ENCODE results near the gene POLR3C.
"Not testable (repeated sequence)": the region's sequence is repeated elsewhere in the genome, so short reads cannot be mapped to it uniquely, and the experiment has no call there.

POLR3C gene

GRCh38 chr1:145822779-145823331, 1.1 kb upstream of the POLR3C start:
- DNase-seq = not testable (repeated sequence)

GRCh38 chr1:145824499-145824842, 471 bp downstream of the POLR3C start:
- peak in 1 of 2 experiments; percentile 43 for DNase-seq

DNA sequence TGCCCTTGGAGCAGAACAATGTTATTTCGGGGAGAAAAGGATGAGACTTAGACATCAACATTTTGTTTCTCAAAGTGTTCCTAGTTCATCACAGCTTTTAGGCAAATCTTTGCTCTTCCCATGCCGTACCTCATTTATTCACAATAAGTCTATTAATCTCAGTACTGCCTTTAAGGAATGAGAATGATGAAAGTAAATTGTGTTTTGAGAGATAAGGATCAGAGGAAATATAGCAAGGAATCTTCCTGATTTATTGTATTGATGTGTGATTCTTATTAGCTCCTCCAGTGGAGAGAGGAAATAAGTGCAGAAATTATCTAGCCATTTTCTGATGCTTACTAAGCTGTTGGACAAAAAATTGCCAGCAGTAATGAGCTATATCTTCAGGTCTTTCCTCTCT, 2.0 kb downstream of the POLR3C start:
- DNase-seq = no peak

GRCh38 chr1:145827966-145828365, 4.0 kb downstream of the POLR3C start:
- DNase-seq = no peak

DNA sequence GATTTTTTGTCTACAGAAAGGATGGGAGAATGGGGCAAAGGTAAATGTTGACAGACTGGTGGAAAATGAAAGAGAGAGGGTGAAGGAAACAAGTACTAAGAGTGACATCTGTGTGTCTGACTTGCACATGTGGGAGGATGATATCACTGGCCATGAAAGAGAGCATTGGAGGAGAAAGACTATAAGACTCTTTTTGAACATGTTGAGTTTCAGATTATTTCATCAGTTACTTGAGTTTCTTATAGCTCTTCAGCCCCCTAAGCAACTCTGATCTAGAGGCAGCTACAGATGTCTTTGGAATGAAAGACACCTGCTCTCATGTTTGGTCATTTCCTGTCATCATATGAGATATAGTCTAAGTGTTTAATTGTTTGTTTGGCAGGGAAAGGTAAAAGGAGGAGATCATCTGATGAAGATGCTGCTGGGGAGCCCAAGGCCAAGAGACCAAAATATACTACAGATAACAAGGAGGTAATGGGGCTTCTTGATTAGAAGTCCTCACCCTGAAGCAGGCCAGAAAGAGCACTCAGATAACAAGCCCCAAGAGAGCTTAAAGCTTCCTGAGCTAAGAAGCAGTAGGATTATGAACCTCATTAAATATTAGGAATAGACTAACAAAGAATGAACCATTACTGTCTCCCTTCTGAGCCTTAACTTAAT, 4.5 kb downstream of the POLR3C start:
- no peak for DNase-seq

DNA sequence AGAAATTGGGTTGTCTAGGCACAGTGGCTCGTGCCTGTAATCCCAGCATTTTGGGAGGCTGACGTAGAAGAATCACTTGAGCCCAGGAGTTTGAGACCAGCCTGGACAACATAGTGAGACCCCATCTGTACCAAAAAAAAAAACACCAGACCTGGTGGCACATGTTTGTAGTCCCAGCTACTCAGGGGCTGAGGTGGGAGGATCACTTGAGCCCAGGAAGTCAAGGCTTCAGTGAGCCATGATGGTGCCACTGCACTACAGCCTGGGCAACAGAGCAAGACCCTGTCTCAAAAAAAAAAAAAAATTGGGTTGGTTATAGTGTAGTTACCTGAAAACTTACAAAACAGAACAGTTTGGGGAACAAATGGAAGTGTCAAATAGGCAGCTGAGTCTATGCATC, 6.8 kb downstream of the POLR3C start:
- DNase-seq = not testable (repeated sequence)

DNA sequence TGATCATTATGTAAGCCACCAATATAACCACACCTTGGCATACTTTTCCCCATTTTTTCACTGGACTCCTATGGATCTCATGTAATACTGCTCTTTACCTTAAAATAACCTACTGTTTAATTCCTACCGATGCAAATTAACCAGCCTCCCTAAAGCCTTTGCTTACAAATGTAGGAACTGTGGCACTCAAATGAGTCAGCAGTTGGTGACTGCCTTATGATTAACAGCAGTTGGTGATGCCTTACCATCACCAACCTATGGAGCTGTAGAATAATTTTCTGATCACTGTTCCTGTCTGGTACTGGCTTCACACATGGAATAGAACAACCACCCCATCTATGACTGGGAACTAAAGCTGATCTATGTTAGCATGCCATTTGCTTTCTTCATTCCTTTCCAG, 13.7 kb downstream of the POLR3C start:
- no peak for DNase-seq

- no peak for DNase-seq
Measured at GRCh38 chr1:145843031-145843430, 19.0 kb downstream of the POLR3C start.

DNA sequence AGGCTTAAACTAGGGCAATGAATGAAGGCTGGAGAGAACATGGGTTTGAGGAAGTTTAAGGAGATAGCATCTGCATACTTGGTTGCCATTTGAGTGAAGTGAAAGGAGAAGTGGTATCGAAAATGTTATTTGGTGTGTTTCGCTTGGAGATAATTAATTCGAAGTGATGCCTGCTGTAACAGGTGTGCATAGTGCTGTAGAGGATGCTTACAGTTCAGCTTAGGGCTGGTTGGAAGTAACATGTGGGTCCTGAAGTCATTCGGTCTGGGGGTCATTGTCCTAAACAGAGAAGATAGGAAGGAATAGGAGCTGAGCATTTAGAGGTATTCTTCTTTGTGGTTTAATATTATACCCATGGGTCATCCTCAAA, 21.1 kb downstream of the POLR3C start:
- peak; percentile 78 to 85 for DNase-seq

DNA sequence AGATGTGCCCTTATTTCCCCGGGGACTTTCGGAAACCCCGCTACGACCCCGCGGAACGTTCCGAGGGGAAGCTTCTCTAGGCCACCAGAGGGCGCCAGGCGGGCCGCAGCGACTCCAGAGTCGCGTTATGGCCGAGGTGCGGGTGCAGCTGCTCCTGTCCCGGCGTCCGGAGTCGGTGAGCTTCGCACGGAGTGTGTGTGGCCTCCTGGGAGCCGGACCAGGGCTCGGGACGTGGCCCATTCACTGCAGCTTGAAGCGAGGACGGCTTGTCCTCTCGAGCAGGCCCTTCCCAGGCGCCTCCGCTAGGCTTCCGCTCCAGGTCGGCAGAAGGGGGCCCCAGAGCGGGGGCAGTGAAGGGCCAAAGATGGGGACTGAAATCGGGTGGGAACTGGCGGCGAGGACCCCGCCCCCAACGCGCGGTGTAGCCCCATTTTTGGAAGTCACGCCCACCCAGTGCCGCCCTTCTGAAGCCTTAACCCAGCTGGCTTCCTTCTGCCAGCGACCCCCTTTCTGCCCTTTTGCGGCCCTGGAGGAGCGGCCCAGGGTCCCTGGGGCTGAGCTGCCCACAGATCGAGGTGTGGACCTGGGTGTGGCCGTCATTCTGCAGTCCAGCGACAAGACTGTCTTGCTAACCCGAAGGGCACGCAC, 21.6 kb downstream of the POLR3C start, which contains the start of gene NUDT17:
Gene NUDT17 (plus strand): TSS at position 117 of the 648 bp plus-strand sequence. CDS start 11 bp downstream, at position 128.
- DNase-seq = peak; percentile 80 to 98

DNA sequence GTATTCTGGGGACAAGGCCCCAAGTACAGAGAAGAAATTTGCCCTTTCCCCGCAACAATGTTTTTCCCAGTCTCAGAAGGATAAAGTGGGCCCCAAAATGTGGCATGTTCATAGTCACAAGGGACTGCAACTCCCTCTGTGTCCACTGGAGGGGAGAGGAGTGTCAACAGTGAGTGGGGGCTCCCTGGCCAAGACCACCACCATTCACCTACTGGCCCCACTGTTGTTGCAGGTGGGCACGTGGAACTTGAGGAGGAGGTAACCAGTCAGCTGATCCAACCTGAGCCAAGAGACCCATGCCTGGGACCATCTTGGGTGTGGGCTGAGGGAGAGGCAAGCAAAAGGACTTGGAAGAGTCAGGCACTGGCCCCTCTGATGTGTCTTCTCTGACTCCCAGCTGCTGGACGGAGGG, 22.2 kb downstream of the POLR3C start:
- DNase-seq = peak in 1 of 2 experiments; percentile 60

DNA sequence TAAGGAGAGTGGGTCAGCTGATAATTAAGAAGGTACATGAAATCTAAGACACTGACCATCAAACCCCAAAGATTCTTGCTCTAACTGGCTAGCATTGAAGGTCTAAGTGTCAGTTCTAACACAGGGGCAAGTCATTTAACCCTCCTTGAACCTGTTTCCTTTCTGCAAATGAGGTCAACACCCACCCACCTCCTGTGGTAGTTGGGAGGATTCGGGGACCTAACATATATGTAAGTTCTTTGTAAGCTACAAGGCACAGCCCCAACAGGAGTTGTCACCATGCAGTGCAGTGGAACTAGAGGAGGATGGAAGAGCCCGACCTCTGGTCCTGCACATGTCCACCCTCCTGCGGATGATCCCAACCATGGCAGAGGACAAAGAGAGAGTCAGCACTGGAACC, 23.8 kb downstream of the POLR3C start:
- DNase-seq = no peak

GRCh38 chr1:145849356-145850160, 25.6 kb downstream of the POLR3C start:
- no peak for DNase-seq

DNA sequence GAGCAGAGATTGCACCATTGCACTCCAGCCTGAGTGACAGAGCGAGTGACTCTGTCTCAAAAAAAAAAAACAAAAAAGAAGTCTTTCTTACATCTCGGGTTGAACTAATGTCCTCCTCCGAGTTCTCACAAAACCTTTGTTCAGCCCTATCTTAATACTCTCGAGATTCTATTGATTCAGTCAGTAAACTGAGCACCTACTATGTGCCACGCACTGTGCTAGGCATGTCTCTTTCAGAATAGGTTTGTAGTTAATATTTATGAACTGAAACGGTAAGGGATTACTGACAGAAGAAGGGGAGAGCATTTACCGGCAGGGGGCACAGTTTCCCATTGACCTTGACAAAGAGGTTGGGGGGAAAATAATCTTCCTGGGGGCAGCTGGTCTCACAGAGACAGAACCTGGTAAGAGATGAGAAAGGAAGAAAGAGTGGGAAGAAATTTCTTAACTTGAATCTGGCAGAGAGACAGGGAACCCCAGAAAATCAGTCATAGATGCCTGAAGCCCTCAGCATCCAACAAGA, 31.5 kb downstream of the POLR3C start:
- DNase-seq = no peak

GRCh38 chr1:145857170-145857569, 33.2 kb downstream of the POLR3C start:
- no peak for DNase-seq

GRCh38 chr1:145858238-145858900, 34.4 kb downstream of the POLR3C start:
- DNase-seq = peak; percentile 78 to 94

DNA sequence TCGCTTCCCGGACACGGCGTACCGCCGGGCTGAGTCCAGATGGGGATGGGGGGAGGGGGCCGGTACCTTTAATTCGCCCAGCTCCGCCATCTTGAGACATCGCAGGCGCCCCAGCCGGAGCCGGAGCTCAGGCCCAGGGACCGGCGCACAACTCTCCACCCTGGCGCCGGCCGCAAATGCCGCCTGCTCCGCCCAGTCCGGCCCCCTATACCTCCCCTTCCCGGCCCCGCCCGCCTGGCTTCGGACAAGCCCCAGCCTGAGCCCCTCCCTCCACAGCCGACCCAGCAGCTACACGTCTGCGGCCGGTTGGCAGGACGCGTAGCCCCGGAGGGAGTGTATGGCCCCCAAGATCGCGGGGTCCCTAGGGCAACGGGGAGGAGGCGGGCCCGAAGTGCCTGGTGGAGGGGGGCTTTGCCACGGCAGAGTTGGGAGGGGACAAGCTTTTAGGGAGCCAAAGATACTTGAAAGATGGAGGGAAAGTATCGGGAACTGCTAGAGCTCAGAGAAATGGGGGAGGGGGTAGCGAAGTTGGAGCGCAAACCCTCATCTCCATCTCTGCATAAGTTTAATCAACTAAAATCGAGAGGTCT, 35.0 kb downstream of the POLR3C start, which contains the start of gene PIAS3:
Gene PIAS3 (minus strand): TSS at position 181 of the 590 bp plus-strand sequence. CDS start 91 bp downstream, at position 90.
- DNase-seq = peak; percentile 95 to 99

DNA sequence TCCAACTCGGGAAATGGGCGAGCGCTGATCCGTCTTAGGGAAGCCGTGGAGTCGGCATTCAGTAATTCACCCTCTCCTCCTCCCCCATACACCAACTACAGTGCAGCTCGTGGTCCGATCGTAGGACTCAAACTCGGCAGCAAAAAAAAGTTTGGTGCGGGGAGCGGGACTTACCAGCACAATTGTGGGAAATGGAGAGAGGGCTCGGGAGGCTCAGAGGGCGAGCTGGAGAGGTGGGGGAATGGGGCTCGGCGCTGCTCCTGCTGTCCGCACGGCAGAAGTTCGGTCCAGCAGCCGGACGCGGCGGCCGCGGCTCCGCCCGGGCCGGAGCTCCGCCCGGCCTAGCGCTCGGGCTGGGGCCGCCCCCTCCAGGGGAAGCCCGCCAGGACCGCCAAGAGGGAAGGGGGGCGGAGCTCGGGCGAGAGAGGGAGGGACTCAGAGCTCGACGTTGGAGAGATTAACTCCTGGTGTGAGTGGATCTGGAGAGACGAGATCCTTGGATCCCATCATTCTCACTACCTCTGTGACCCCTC, 35.6 kb downstream of the POLR3C start:
- DNase-seq = peak; percentile 90 to 96

DNA sequence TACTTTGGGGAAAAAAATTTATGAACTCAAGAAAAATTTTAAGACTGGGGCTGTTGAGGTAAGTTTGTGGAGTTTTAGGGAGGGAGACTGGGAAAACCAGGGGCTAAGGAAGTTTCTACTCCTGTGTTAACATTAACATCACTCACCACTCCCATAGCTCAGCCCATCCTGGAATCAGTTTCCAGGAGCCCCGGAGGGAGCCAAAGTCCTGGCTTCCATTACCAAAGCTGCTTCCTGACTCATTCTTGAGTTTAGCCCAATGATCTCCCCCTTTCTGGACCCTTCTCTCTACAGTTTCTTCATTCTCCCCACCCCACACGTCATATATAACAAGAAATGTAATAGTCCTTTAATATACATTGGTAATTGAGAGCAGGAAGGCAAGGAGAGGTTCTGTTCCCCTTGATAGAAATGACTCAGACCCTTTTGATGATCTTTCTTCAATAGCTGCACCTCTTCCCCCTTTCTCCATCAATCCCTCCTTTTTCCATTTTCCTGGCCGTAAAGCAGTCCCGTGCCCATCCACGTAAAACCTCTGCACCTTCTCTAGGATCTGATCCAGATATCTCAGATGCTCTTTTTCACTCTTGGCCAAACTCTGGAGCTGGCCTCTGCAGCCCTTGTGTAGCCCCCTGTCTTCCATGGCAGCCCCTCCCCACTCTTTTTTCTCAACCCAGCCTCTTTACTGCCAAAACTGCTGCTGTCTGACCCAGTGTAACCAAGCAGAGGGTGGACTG, 39.5 kb downstream of the POLR3C start:
- DNase-seq = no peak

DNA sequence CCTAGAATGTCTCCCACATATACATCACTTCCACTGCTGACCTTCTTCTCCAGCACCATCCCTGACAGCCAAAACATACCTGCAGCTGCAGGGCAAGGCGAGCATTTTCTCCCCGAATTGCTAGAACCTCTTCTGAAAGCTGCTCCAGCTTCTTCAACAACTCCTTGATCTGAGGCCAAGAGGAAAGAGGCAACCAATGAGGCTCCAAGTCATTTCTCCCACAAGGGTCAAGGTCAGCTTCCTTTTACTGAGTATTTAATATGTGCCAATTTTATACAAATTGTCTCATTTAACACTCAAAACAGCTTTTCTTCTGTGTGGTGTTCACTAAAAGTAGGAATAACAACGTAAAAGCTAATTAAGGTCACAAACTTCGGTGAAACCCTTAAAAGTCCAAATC, 44.2 kb downstream of the POLR3C start:
- no peak for DNase-seq

Data from NCI-H526 (cell line).